ENCODE measurements around the gene ZNF32. TPM values are rescaled to one million over a fixed set of nuclear protein-coding genes. Genes with fewer than 3 reads are reported as not detected.

The ZNF32 gene
- total RNA-seq, 1 experiment from 2014 or later, result 16.7 TPM

DNA sequence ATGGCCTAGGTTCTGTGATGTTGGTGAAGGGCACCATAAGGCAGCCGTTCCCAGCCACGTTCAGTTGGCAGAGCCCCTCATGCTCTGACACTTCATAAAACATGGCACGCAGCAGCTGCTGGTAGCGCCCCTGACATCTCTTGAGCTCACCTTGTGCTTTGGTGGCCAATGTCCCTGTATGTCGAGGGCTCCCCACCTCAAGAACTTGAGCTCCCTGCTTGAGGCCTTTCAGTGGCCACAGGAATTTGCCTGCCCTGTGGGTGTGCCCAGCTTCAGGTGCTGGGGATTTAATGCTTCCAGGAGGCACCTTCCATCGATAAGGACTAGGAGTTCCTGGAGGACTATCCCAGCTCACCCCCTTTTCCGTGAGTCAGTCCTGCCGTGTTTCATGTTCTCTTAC lies 9.5 kb upstream of the ZNF32 start:
- H4K20me1 ChIP-seq (ENCODE audit: low read length), result no peaks in the 10 kb centered on the region
- ATAC-seq, result no peak
- H2AFZ ChIP-seq (ENCODE audit: low read length), result no peak overlapping the region
- TF ChIP-seq EZH2 (IDR thresholded peaks at IDR 0.05; ENCODE audit: low read length, unreplicated experiment) (no peak), EZH2phosphoT487 (IDR thresholded peaks at IDR 0.05; ENCODE audit: borderline replicate concordance, low read length) (no peak)
- TF ChIP-seq, protein P1, sequence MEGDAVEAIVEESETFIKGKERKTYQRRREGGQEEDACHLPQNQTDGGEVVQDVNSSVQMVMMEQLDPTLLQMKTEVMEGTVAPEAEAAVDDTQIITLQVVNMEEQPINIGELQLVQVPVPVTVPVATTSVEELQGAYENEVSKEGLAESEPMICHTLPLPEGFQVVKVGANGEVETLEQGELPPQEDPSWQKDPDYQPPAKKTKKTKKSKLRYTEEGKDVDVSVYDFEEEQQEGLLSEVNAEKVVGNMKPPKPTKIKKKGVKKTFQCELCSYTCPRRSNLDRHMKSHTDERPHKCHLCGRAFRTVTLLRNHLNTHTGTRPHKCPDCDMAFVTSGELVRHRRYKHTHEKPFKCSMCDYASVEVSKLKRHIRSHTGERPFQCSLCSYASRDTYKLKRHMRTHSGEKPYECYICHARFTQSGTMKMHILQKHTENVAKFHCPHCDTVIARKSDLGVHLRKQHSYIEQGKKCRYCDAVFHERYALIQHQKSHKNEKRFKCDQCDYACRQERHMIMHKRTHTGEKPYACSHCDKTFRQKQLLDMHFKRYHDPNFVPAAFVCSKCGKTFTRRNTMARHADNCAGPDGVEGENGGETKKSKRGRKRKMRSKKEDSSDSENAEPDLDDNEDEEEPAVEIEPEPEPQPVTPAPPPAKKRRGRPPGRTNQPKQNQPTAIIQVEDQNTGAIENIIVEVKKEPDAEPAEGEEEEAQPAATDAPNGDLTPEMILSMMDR (conservative IDR thresholded peaks at IDR 0.05; ENCODE audit: low read depth, low read length), result no peak
- no peak for DNase-seq
- H3K9ac ChIP-seq (ENCODE audit: low read length), result no peak overlapping the region
- no peaks in the 10 kb centered on the region for H3K36me3 ChIP-seq (ENCODE audit: low read depth, low read length)
- no peak overlapping the region for H3K4me3 ChIP-seq (ENCODE audit: low read length)
- POLR2A ChIA-PET (ENCODE audit: unreplicated experiment), result no interaction called here
- H3K27me3 ChIP-seq (ENCODE audit: low read length), result peaks cover 14% of the 10 kb centered on the region; the same call in 1 of the 2 replicates
- H3K4me1 ChIP-seq (ENCODE audit: insufficient read depth, low read length), result no peaks in the 10 kb centered on the region
- no peaks in the 10 kb centered on the region for H3F3A ChIP-seq (ENCODE audit: low read length, unreplicated experiment)
- intact Hi-C loops (cut with micrococcal nuclease), result no loop called here
- H3K9me2 ChIP-seq (replicated peaks; ENCODE audit: low read length), result no peaks in the 10 kb centered on the region
- no TSS peak for BruUV-seq (replicated peaks)
- H3K4me2 ChIP-seq (ENCODE audit: low read length), result no peak overlapping the region
- H3K79me2 ChIP-seq (ENCODE audit: low read length), result no peaks in the 10 kb centered on the region
- CTCF ChIA-PET, result no interaction called here
- no peak overlapping the region for H3K27ac ChIP-seq (ENCODE audit: low read length)
- H3K9me3 ChIP-seq (ENCODE audit: low read length), result no peaks in the 10 kb centered on the region

DNA sequence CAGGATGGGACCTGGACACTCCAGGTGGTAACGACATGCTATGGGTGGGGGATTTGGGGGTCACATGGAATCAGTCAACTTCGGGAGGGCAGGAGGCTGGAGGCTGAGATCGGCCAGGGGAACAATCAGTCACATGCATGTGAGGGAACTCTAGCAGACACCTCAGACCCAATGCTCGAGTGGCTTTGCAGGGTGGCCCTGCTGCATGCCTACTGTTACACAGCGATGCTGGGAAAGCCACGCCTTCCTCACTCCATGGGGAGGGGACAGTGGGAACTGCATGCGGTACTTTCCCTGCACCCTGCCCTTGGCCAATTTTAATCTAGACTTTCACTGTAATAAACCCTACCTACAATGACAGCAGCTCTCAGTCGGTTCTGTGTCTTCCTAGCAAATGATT lies 6.6 kb upstream of the ZNF32 start:
- peaks cover 14% of the 10 kb centered on the region; the same call in 1 of the 2 replicates for H3K27me3 ChIP-seq (ENCODE audit: low read length)
- no peaks in the 10 kb centered on the region for H3K79me2 ChIP-seq (ENCODE audit: low read length)
- no peak overlapping the region for H3K27ac ChIP-seq (ENCODE audit: low read length)
- H4K20me1 ChIP-seq (ENCODE audit: low read length), result no peaks in the 10 kb centered on the region
- H3K4me2 ChIP-seq (ENCODE audit: low read length), result no peak overlapping the region
- no peak for TF ChIP-seq EZH2 (IDR thresholded peaks at IDR 0.05; ENCODE audit: low read length, unreplicated experiment)
- no peak for TF ChIP-seq EZH2phosphoT487 (IDR thresholded peaks at IDR 0.05; ENCODE audit: borderline replicate concordance, low read length)
- TF ChIP-seq, protein P1 (conservative IDR thresholded peaks at IDR 0.05; ENCODE audit: low read depth, low read length), result no peak
- intact Hi-C loops (cut with micrococcal nuclease), result no loop called here
- H3K9ac ChIP-seq (ENCODE audit: low read length), result no peak overlapping the region
- H3K36me3 ChIP-seq (ENCODE audit: low read depth, low read length), result no peaks in the 10 kb centered on the region
- no peak overlapping the region for H3K4me3 ChIP-seq (ENCODE audit: low read length)
- CTCF ChIA-PET, result no interaction called here
- DNase-seq (no peak), ATAC-seq (no peak)
- H3K9me3 ChIP-seq (ENCODE audit: low read length), result no peaks in the 10 kb centered on the region
- H2AFZ ChIP-seq (ENCODE audit: low read length), result no peak overlapping the region
- H3F3A ChIP-seq (ENCODE audit: low read length, unreplicated experiment), result no peaks in the 10 kb centered on the region
- POLR2A ChIA-PET (ENCODE audit: unreplicated experiment), result no interaction called here
- no peaks in the 10 kb centered on the region for H3K4me1 ChIP-seq (ENCODE audit: insufficient read depth, low read length)
- BruUV-seq (replicated peaks), result no TSS peak
- H3K9me2 ChIP-seq (replicated peaks; ENCODE audit: low read length), result no peaks in the 10 kb centered on the region

GRCh38 chr10:43653746-43654145 lies 5.1 kb upstream of the ZNF32 start:
- TF ChIP-seq EZH2phosphoT487 (IDR thresholded peaks at IDR 0.05; ENCODE audit: borderline replicate concordance, low read length), result no peak
- TF ChIP-seq EZH2 (IDR thresholded peaks at IDR 0.05; ENCODE audit: low read length, unreplicated experiment), result no peak
- TF ChIP-seq, protein P1 (conservative IDR thresholded peaks at IDR 0.05; ENCODE audit: low read depth, low read length), result no peak
- intact Hi-C loops (cut with micrococcal nuclease), result no loop called here
- no TSS peak for BruUV-seq (replicated peaks)
- Histone ChIP-seq H3F3A (ENCODE audit: low read length, unreplicated experiment) (no peaks in the 10 kb centered on the region), H2AFZ (ENCODE audit: low read length) (no peak overlapping the region), H3K9me3 (ENCODE audit: low read length) (no peaks in the 10 kb centered on the region), H3K9me2 (replicated peaks; ENCODE audit: low read length) (no peaks in the 10 kb centered on the region), H3K27me3 (ENCODE audit: low read length) (peaks cover 14% of the 10 kb centered on the region; the same call in 1 of the 2 replicates), H3K4me2 (ENCODE audit: low read length) (no peak overlapping the region), H3K4me1 (ENCODE audit: insufficient read depth, low read length) (peaks cover 5% of the 10 kb centered on the region; the same call in 1 of the 2 replicates), H3K9ac (ENCODE audit: low read length) (no peak overlapping the region), H3K79me2 (ENCODE audit: low read length) (no peaks in the 10 kb centered on the region), H3K27ac (ENCODE audit: low read length) (no peak overlapping the region), H3K36me3 (ENCODE audit: low read depth, low read length) (no peaks in the 10 kb centered on the region), H4K20me1 (ENCODE audit: low read length) (no peaks in the 10 kb centered on the region), H3K4me3 (ENCODE audit: low read length) (no peak overlapping the region)
- DNase-seq (no peak), ATAC-seq (no peak)
- ChIA-PET CTCF (no interaction called here), POLR2A (ENCODE audit: unreplicated experiment) (no interaction called here)
